ENCODE results near the gene KCNIP4.

Gene KCNIP4

GRCh38 chr4:21806991-21807390 lies 141.6 kb downstream of the KCNIP4 start:
- DNase-seq (ENCODE audit: low read depth, low spot score) = no peak
- no peak overlapping the region for H3K4me3 ChIP-seq (ENCODE audit: low read depth, low read length)
- ChIA-PET POLR2A (no interaction called here), CTCF (no interaction called here)
- TF ChIP-seq CTCF (IDR thresholded peaks at IDR 0.05; ENCODE audit: insufficient read depth, low read length, missing control alignments) = no peak

- POLR2A ChIA-PET = no interaction called here
- H3K4me3 ChIP-seq (ENCODE audit: low read depth, low read length) = no peak overlapping the region
- DNase-seq (ENCODE audit: low read depth, low spot score) = no peak
- CTCF ChIA-PET = interaction anchor here (1.6 to 5.5 kb wide), 3 partner anchors 12 to 587 kb away, joined by 6 to 45 read pairs (median 15); no protein-coding TSS in a partner anchor
- no peak for TF ChIP-seq CTCF (IDR thresholded peaks at IDR 0.05; ENCODE audit: insufficient read depth, low read length, missing control alignments)
Measured at GRCh38 chr4:21802406-21802805, 146.2 kb downstream of the KCNIP4 start.

- DNase-seq (ENCODE audit: low read depth, low spot score) = no peak
- ChIA-PET CTCF (interaction anchor here (0.9 to 5.5 kb wide), 3 partner anchors 12 to 592 kb away, joined by 3 to 45 read pairs (median 3); no protein-coding TSS in a partner anchor), POLR2A (no interaction called here)
- H3K4me3 ChIP-seq (ENCODE audit: low read depth, low read length) = no peak overlapping the region
- no peak for TF ChIP-seq CTCF (IDR thresholded peaks at IDR 0.05; ENCODE audit: insufficient read depth, low read length, missing control alignments)
Measured at GRCh38 chr4:21801661-21802385, 146.7 kb downstream of the KCNIP4 start.

- ChIA-PET POLR2A (no interaction called here), CTCF (interaction anchor here (4.1 kb wide), 1 partner anchor 594 kb away, joined by 31 read pairs; no protein-coding TSS in a partner anchor)
- no peak for TF ChIP-seq CTCF (IDR thresholded peaks at IDR 0.05; ENCODE audit: insufficient read depth, low read length, missing control alignments)
Measured at GRCh38 chr4:21795091-21795490, 153.5 kb downstream of the KCNIP4 start.

GRCh38 chr4:21792736-21793135 lies 155.8 kb downstream of the KCNIP4 start:
- no peak for TF ChIP-seq CTCF (IDR thresholded peaks at IDR 0.05; ENCODE audit: insufficient read depth, low read length, missing control alignments)
- H3K4me3 ChIP-seq (ENCODE audit: low read depth, low read length) = no peak overlapping the region
- no peak for DNase-seq (ENCODE audit: low read depth, low spot score)
- ChIA-PET CTCF (interaction anchor here (0.7 to 12.7 kb wide), 6 partner anchors 10 to 618 kb away, joined by 3 to 499 read pairs (median 9); no protein-coding TSS in a partner anchor), POLR2A (no interaction called here)

More at GRCh38 chr4:21795091-21795490, 153.5 kb downstream of the KCNIP4 start:
- H3K4me3 ChIP-seq (ENCODE audit: low read depth, low read length) = no peak overlapping the region
- no peak for DNase-seq (ENCODE audit: low read depth, low spot score)

GRCh38 chr4:21790438-21791029 lies 158.0 kb downstream of the KCNIP4 start:
- DNase-seq (ENCODE audit: low read depth, low spot score) = no peak
- CTCF ChIA-PET = interaction anchor here (0.6 to 12.7 kb wide), 50 partner anchors 9 to 981 kb away, joined by 3 to 499 read pairs (median 4); partner anchors contain the start of gene GBA3
- no peak for TF ChIP-seq CTCF (IDR thresholded peaks at IDR 0.05; ENCODE audit: insufficient read depth, low read length, missing control alignments)
- no peak overlapping the region for H3K4me3 ChIP-seq (ENCODE audit: low read depth, low read length)
- POLR2A ChIA-PET = no interaction called here
